COLO829 (cell line): ENCODE results near the gene ACYP2.
"Not testable (repeated sequence)": the region's sequence is repeated elsewhere in the genome, so short reads cannot be mapped to it uniquely, and the experiment has no call there.

Experiments
- DNase-seq: peaks from one replicate; pipeline ENCODE4 v3.0.0; 2012; ENCODE audit warnings: low spot score

The ACYP2 gene

GRCh38 chr2:54099370-54099769 lies 16.0 kb upstream of the ACYP2 start:
- no peak for DNase-seq

- DNase-seq: no peak
Observed at GRCh38 chr2:54099829-54100585, 15.4 kb upstream of the ACYP2 start.

- DNase-seq: no peak
Observed at GRCh38 chr2:54100772-54101171, 14.6 kb upstream of the ACYP2 start.

GRCh38 chr2:54103454-54104314 lies 11.7 kb upstream of the ACYP2 start:
- peak; percentile 90 for DNase-seq

- peak; percentile 58 for DNase-seq
Observed at GRCh38 chr2:54106631-54107454, 8.6 kb upstream of the ACYP2 start.

GRCh38 chr2:54107455-54107764 lies 8.0 kb upstream of the ACYP2 start:
- no peak for DNase-seq

- DNase-seq: no peak
Observed at GRCh38 chr2:54107903-54108615, 7.4 kb upstream of the ACYP2 start.

GRCh38 chr2:54109848-54110247 lies 5.6 kb upstream of the ACYP2 start:
- no peak for DNase-seq

GRCh38 chr2:54114479-54114878 lies 936 bp upstream of the ACYP2 start:
- not testable (repeated sequence) for DNase-seq

- DNase-seq: no peak
Observed at GRCh38 chr2:54114936-54115283, 505 bp upstream of the ACYP2 start.

GRCh38 chr2:54116598-54116997 lies 1.2 kb downstream of the ACYP2 start:
- not testable (repeated sequence) for DNase-seq

- DNase-seq: no peak
Observed at GRCh38 chr2:54120950-54121349, 5.5 kb downstream of the ACYP2 start.

- DNase-seq: no peak
Observed at GRCh38 chr2:54122171-54122935, 6.9 kb downstream of the ACYP2 start.

- DNase-seq: peak; percentile 40
Observed at GRCh38 chr2:54122939-54123338, 7.5 kb downstream of the ACYP2 start.

GRCh38 chr2:54127174-54127573 lies 11.8 kb downstream of the ACYP2 start:
- DNase-seq: not testable (repeated sequence)

- DNase-seq: no peak
Observed at GRCh38 chr2:54133056-54133455, 17.6 kb downstream of the ACYP2 start.

GRCh38 chr2:54139210-54139609 lies 23.8 kb downstream of the ACYP2 start:
- no peak for DNase-seq

- DNase-seq: no peak
Observed at GRCh38 chr2:54143780-54144179, 28.4 kb downstream of the ACYP2 start.

- DNase-seq: no peak
Observed at GRCh38 chr2:54148391-54148790, 33.0 kb downstream of the ACYP2 start.

GRCh38 chr2:54149638-54150441 lies 34.4 kb downstream of the ACYP2 start:
- DNase-seq: no peak
